Chondrocyte (in vitro differentiated cells): Measurements from ENCODE around the gene KIAA0040. TPM values are rescaled to one million over a fixed set of nuclear protein-coding genes. Genes with fewer than 3 reads are reported as not detected.

Experiments used
- DNase-seq: peaks from one replicate; pipeline ENCODE4 v3.0.0; 2021; ENCODE audit warnings: mixed read lengths, low spot score
- H3K27ac Mint-ChIP-seq: one replicate; pipeline ENCODE4 v1.8.0; 2021; ENCODE audit warnings: mild to moderate bottlenecking, moderate library complexity, mixed read lengths; ENCODE audit not compliant: unreplicated experiment
- H3K27me3 Mint-ChIP-seq: 2 replicates; pipeline ENCODE4 v1.8.0; 2021; ENCODE audit warnings: low read depth, mixed read lengths
- H3K36me3 Mint-ChIP-seq: 2 replicates; pipeline ENCODE4 v1.8.0; 2021; ENCODE audit warnings: low read depth, mixed read lengths
- H3K4me1 Mint-ChIP-seq: 2 replicates; pipeline ENCODE4 v1.8.0; 2021; ENCODE audit warnings: low read depth, mild to moderate bottlenecking, mixed read lengths
- H3K4me3 Mint-ChIP-seq: one replicate; pipeline ENCODE4 v1.8.0; 2021; ENCODE audit warnings: mild to moderate bottlenecking, moderate library complexity, mixed read lengths; ENCODE audit not compliant: unreplicated experiment
- H3K9me3 Mint-ChIP-seq: 2 replicates; pipeline ENCODE4 v1.8.0; 2021; ENCODE audit warnings: low read depth, mixed read lengths
- total RNA-seq: library from RNA; stranded (reverse); gene quantifications from 3 replicates; pipeline ENCODE4 v1.2.1, GENCODE V29; 2021
- TF ChIP-seq, protein P1 (sequence below): fragments of 200-600 bp; sonication (generic); IDR thresholded peaks from 2 replicates; pipeline ENCODE4 v1.5.0; 2021; ENCODE audit warnings: antibody characterized with exemption, mild to moderate bottlenecking, moderate library complexity

KIAA0040 gene
- total RNA-seq, 1 donor from 2014 or later = 0.75 TPM

DNA sequence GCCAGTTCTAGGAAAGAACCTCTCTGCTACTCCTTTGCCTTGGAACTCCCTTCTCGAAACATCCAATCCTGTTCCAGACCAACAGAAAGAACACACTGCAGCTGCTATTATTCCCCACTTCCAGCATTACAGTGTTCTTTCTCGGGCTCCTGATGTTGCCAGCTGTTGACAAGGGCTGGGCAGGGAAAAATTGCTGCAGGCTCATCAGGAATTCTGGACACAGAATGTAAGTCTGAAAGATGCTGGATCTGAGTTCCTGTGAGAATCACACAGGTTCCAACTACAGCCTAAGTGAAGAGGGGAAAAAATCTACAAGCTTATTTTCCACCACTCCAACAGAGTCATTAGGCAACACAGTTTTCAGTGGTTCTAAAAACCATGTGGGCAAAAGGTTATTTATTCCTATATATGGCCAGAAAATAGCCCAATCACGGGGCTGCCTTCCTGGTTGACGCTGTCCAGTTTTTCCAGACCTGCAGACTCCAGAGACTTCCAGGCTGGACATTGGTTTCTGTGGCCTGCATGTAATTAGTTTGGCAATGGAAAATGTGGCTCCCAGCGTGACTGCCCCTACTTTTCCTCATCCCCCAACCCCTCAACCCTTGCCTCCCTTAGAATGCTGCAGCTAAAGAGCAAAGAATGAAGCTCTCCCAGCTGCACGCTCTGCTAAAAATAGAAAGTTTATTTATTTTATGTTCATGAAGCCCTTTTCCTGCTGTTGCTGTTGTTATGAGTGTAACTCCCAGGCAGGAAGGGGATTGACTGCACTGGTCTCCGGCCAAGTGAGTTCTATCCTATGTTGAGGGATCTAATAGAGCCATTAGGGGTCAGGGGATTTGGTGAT, 8.3 kb upstream of the KIAA0040 start:
- H3K9me3 Mint-ChIP-seq = no peaks in the 10 kb centered on the region
- no peaks in the 10 kb centered on the region for H3K36me3 Mint-ChIP-seq
- H3K4me1 Mint-ChIP-seq = peaks cover 14% of the 10 kb centered on the region
- peaks cover 5% of the 10 kb centered on the region for H3K27me3 Mint-ChIP-seq
- H3K4me3 Mint-ChIP-seq = no peak overlapping the region
- TF ChIP-seq, protein P1, sequence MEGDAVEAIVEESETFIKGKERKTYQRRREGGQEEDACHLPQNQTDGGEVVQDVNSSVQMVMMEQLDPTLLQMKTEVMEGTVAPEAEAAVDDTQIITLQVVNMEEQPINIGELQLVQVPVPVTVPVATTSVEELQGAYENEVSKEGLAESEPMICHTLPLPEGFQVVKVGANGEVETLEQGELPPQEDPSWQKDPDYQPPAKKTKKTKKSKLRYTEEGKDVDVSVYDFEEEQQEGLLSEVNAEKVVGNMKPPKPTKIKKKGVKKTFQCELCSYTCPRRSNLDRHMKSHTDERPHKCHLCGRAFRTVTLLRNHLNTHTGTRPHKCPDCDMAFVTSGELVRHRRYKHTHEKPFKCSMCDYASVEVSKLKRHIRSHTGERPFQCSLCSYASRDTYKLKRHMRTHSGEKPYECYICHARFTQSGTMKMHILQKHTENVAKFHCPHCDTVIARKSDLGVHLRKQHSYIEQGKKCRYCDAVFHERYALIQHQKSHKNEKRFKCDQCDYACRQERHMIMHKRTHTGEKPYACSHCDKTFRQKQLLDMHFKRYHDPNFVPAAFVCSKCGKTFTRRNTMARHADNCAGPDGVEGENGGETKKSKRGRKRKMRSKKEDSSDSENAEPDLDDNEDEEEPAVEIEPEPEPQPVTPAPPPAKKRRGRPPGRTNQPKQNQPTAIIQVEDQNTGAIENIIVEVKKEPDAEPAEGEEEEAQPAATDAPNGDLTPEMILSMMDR = no peak
- DNase-seq = no peak
- no peak overlapping the region for H3K27ac Mint-ChIP-seq

DNA sequence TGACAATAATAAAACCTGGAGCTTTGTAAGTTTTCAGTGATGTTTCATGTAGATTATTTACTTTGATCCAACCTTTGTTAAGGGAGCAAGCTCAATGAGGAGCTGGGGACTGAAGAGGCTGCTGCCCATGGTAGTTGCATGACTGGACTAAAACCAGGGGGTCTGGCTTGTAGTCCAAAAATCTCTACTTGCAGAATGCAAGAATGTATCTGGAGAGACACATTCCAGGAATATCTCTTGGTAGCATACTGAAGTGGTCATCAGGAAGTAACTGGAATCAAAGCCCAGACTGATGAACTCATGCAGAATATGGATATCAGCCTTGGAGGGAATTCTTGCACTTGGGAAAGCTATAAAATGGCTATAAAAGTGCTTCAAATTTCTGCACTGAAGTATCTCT, 5.8 kb upstream of the KIAA0040 start:
- Mint-ChIP-seq H3K27ac (no peak overlapping the region), H3K4me3 (no peak overlapping the region), H3K36me3 (no peaks in the 10 kb centered on the region), H3K27me3 (peaks cover 4% of the 10 kb centered on the region), H3K9me3 (no peaks in the 10 kb centered on the region), H3K4me1 (peaks cover 18% of the 10 kb centered on the region)
- TF ChIP-seq, protein P1 = no peak
- DNase-seq = no peak

DNA sequence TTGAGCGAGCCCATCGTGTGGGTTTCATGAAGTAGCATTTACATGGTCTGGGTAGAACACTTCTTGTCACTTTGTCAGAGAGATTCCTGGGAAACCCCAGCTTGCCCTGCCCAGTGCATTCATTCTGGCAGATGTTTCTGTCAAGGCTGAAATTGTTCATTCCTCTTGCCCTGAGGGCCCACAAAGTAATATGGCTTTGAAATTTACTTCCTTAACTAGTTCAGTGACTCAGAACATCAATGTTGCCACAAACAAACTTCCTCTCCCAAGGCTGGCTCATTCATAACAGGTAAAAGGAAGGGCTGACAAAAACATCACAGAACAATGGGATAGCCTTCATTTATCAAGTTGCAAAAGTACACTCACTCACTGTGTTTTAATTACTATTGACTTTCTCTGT, 5.0 kb upstream of the KIAA0040 start:
- Mint-ChIP-seq H3K36me3 (no peaks in the 10 kb centered on the region), H3K9me3 (no peaks in the 10 kb centered on the region), H3K4me3 (no peak overlapping the region), H3K27me3 (peaks cover 4% of the 10 kb centered on the region), H3K27ac (no peak overlapping the region), H3K4me1 (peaks cover 22% of the 10 kb centered on the region)
- DNase-seq = no peak
- TF ChIP-seq, protein P1 = no peak

DNA sequence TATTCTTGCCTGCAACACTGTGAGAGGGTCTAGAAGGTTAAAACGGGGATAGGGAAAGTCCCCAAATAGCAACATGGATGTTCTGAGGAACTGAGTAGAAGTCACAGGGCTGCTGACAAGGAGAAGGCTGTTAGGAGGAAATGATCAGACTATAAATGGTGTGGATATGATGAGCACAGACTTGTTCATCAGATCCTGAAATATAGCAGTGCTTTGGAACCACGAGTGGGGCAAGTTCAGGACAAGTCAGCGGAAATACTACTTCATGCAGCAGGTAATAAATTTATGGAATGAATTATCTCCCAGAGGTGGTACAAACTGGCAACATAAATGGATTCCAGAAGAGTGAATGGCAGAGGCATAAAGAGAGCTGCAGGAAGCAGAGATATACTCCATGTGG, 3.2 kb upstream of the KIAA0040 start:
- H3K27ac Mint-ChIP-seq = no peak overlapping the region
- H3K4me3 Mint-ChIP-seq = no peak overlapping the region
- TF ChIP-seq, protein P1 = no peak
- H3K4me1 Mint-ChIP-seq = peaks cover 23% of the 10 kb centered on the region
- no peaks in the 10 kb centered on the region for H3K36me3 Mint-ChIP-seq
- H3K27me3 Mint-ChIP-seq = peaks cover 7% of the 10 kb centered on the region
- H3K9me3 Mint-ChIP-seq = no peaks in the 10 kb centered on the region
- no peak for DNase-seq

DNA sequence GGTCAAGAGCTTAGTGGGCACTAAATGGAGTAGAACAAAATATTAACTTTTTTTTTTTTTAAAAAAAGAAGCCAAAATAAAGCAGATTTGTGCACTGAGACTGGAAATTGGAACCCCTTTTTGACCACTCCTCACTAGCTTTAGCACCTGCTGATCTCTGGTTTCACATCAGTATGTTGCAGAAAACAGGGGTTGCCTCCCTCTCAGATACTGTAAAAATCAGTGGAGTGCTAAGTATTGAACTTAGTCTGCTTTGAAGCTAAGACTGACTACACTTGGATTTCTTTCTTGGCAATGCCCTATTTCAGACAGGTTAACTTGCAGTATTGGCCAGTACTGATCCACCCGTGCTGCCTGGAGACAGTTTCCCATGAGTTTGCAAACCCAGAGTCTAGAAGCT, 2.7 kb upstream of the KIAA0040 start:
- DNase-seq = no peak
- Mint-ChIP-seq H3K27me3 (peaks cover 7% of the 10 kb centered on the region), H3K4me1 (peaks cover 17% of the 10 kb centered on the region), H3K4me3 (no peak overlapping the region), H3K36me3 (peaks cover 2% of the 10 kb centered on the region), H3K27ac (no peak overlapping the region), H3K9me3 (no peaks in the 10 kb centered on the region)
- TF ChIP-seq, protein P1 = no peak
